Mucosa of descending colon (tissue), 3 donors: ENCODE measurements around the gene CFAP210. TPM values are rescaled to one million over a fixed set of nuclear protein-coding genes. Genes with fewer than 3 reads are reported as not detected.

Experiments
- ATAC-seq: fragments of 200-7000 bp; cut with Tn5 transposase; one replicate; pipeline ENCODE4 v1.9.1; 2020; ENCODE audit warnings: mild to moderate bottlenecking, moderate library complexity
- DNase-seq, 3 donors: peaks; one replicate each; pipeline ENCODE4 v3.0.0-alpha.2; 2020
- H3K36me3 ChIP-seq: fragments of 200-600 bp; one replicate; pipeline ENCODE4 v1.8.0; 2021; ENCODE audit warnings: low read depth, mild to moderate bottlenecking
- H3K4me1 ChIP-seq: fragments of 200-600 bp; one replicate; pipeline ENCODE4 v1.8.0; 2021; ENCODE audit warnings: low read depth, mild to moderate bottlenecking
- H3K4me3 ChIP-seq: fragments of 200-600 bp; one replicate; pipeline ENCODE4 v1.8.0; 2021; ENCODE audit warnings: mild to moderate bottlenecking
- H3K9me3 ChIP-seq: fragments of 200-600 bp; one replicate; pipeline ENCODE4 v1.8.0; 2021; ENCODE audit warnings: mild to moderate bottlenecking
- intact Hi-C, 2 donors: fragments of 100-400 bp; cut with DNase I in 1 of 2; cut with micrococcal nuclease in 1 of 2; formaldehyde crosslinking; loops; one replicate each; pipeline versions ENCODE4 v1.11.0 to v1.11.1; 2022; cut with DNase I, micrococcal nuclease
- total RNA-seq, 3 donors: library from RNA; stranded (reverse); fragmentation: NEBNext Ultra II Directional in 2 of 3; extraction: Animal tissue kit (Norgen Biotek cat#: 25700) in 2 of 3; gene quantifications; one replicate each; pipeline versions ENCODE4 v1.2.1 to v1.2.4, GENCODE V29; 2021 to 2023
- TF ChIP-seq, protein P1 (sequence below): fragments of 200-600 bp; IDR thresholded peaks from one replicate; pipeline ENCODE4 v1.8.0; 2022; ENCODE audit warnings: antibody characterized with exemption, mild to moderate bottlenecking
- donor health status: DM: no; HTN: no; CAD: no; lungs with moderate emphysema.
- donor health status: DM: no; HTN: no; CAD: no.
- donor health status: DM: no; HTN: yes; CAD: no.

The CFAP210 gene
- total RNA-seq, 3 donors from 2014 or later: not detected

DNA sequence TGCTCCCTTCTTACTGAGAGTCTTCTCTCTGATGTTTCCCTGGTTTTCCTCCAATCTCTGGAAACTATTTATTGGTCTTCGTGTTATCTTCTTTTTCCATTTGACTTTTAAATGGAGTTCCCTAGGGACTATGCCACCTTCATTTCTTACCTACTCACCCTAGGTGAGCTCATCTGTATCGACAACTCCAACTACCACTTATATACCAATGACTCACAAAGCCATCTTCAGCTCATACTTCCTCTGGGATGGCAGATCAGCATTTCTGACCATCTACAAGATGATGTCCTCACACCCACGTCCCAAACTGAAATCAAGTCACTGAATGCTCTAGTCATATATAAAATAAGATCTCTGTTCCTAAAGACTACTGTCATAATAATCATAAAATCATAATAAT is 40.6 kb downstream of the CFAP210 start:
- H3K4me3 ChIP-seq: no peak overlapping the region
- no peaks in the 10 kb centered on the region for H3K4me1 ChIP-seq
- TF ChIP-seq, protein P1, sequence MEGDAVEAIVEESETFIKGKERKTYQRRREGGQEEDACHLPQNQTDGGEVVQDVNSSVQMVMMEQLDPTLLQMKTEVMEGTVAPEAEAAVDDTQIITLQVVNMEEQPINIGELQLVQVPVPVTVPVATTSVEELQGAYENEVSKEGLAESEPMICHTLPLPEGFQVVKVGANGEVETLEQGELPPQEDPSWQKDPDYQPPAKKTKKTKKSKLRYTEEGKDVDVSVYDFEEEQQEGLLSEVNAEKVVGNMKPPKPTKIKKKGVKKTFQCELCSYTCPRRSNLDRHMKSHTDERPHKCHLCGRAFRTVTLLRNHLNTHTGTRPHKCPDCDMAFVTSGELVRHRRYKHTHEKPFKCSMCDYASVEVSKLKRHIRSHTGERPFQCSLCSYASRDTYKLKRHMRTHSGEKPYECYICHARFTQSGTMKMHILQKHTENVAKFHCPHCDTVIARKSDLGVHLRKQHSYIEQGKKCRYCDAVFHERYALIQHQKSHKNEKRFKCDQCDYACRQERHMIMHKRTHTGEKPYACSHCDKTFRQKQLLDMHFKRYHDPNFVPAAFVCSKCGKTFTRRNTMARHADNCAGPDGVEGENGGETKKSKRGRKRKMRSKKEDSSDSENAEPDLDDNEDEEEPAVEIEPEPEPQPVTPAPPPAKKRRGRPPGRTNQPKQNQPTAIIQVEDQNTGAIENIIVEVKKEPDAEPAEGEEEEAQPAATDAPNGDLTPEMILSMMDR: no peak
- ATAC-seq (no peak), DNase-seq (no peak)
- intact Hi-C loops: no loop called here
- H3K36me3 ChIP-seq: no peaks in the 10 kb centered on the region
- no peaks in the 10 kb centered on the region for H3K9me3 ChIP-seq

DNA sequence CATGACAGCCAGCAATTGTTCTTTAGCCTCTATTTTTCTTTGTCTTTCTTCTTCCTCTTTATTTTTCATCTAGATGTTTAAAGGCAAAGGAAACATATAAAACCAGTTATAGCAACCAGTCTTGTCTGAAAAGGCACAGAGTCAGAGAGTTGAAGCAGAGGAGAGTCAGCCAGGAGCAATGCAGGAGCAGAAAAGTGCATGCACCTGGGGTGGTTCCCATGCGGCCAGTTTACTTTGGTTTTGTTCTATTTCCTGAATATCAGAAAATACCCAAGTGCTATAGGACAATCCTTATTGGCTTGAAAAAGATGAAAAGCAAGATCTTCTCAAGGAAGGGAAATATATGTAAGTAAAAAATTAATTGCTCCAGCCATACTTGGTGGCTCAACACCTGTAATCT is 44.9 kb downstream of the CFAP210 start:
- Histone ChIP-seq H3K9me3 (no peaks in the 10 kb centered on the region), H3K4me1 (no peaks in the 10 kb centered on the region), H3K36me3 (no peaks in the 10 kb centered on the region), H3K4me3 (no peak overlapping the region)
- intact Hi-C loops: no loop called here
- DNase-seq (no peak), ATAC-seq (no peak)
- TF ChIP-seq, protein P1: no peak

DNA sequence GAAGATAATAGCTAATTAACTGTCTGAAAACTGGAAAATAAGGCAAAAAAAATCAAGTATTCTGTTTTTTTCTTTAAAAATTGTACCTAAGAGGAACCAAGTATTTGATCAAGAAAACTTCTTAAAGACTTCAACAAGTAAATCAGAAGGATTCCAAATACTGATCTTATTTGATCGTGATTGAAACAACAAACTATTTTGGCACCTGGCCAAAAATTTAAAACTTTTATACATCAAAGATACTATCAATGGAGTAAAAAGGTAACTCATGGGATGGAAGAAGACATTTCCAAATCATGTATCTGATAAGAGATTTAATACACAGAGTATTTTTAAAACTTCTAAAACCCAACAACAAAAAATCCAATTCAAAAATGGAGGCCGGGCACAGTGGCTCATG is 46.7 kb downstream of the CFAP210 start:
- Histone ChIP-seq H3K36me3 (no peaks in the 10 kb centered on the region), H3K9me3 (no peaks in the 10 kb centered on the region), H3K4me3 (no peak overlapping the region), H3K4me1 (no peaks in the 10 kb centered on the region)
- intact Hi-C loops: no loop called here
- no peak for ATAC-seq
- TF ChIP-seq, protein P1: no peak
- no peak for DNase-seq

DNA sequence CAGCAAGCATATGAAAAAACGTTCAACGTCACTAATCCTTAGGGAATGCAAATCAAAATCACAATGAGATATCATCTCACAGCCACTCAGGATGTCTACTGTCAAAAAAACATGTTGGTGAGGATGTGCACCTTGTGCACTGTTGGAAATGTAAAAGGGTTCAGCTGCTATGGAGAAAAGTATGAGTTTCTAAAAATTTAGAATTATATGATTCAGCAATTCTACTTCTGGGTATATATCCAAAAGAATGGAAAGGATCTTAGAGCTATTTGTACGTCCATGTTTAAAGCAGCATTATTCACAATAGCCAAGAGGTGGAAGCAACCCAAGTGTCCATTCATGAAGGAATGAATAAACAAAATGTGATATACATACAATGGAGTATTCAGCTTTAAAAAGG is 50.0 kb downstream of the CFAP210 start:
- DNase-seq (no peak), ATAC-seq (no peak)
- Histone ChIP-seq H3K4me3 (no peak overlapping the region), H3K4me1 (no peaks in the 10 kb centered on the region), H3K9me3 (no peaks in the 10 kb centered on the region), H3K36me3 (no peaks in the 10 kb centered on the region)
- TF ChIP-seq, protein P1: no peak
- intact Hi-C loops: no loop called here

DNA sequence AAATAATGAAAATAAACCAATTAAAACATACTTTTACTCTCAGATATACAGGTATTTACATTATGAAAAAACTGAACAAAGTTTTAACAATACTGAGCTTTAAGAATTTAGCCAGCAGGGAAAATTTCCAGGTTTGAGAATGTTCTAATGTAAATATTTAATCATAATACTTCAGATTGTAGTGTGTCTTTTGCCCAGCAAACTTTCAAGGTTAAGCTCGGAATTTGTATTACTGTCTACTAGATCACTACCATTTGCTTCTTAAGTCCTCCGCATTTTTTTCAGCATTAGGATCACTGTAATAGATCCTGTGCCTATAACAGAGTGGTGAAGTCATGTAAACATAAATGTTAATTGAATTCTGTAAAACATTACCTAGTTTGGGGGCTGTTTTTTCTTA is 52.7 kb downstream of the CFAP210 start:
- intact Hi-C loops: no loop called here
- DNase-seq (no peak), ATAC-seq (no peak)
- TF ChIP-seq, protein P1: no peak
- Histone ChIP-seq H3K36me3 (no peaks in the 10 kb centered on the region), H3K4me1 (no peaks in the 10 kb centered on the region), H3K9me3 (no peaks in the 10 kb centered on the region), H3K4me3 (no peak overlapping the region)

DNA sequence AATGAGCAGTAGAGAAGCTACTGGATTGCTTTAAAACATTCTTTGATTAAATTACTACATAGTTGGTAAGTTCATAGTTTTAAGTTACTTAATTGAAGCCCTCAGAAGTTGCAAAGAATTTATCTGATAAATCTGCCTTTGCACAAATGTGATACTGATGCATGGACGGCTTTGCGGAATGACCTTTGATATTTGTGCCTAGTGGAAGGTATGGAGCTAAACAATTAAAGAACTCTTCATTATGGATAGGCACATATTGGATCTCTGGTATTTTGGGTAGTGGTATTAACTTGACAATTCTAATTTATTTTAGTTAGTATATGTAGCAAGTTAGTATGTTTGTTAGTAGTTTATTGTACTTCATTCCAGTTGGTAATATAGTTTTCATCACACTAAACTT is 54.1 kb downstream of the CFAP210 start:
- H3K4me1 ChIP-seq: no peaks in the 10 kb centered on the region
- DNase-seq (no peak), ATAC-seq (no peak)
- intact Hi-C loops: no loop called here
- H3K9me3 ChIP-seq: no peaks in the 10 kb centered on the region
- no peak overlapping the region for H3K4me3 ChIP-seq
- TF ChIP-seq, protein P1: no peak
- H3K36me3 ChIP-seq: no peaks in the 10 kb centered on the region
